Erythroblast (primary cell): ENCODE measurements around the gene PTPRN2.

Source experiments
- GATA1 ChIP-seq: IDR thresholded peaks from 2 replicates; pipeline ENCODE4 v1.6.1; 2011; ENCODE audit warnings: low read depth, mild to moderate bottlenecking, control low read depth, low read length, moderate library complexity
- POLR2A ChIP-seq: IDR thresholded peaks from 2 replicates; pipeline ENCODE4 v1.6.1; 2011; ENCODE audit warnings: mild to moderate bottlenecking, low read length

GRCh38 chr7:157851501-157852067 is 736.0 kb downstream of the PTPRN2 start:
- peak; percentile 37 for TF ChIP-seq POLR2A
- TF ChIP-seq GATA1, result no peak
